Stimulated activated CD8-positive, alpha-beta memory T cell treated with anti-CD3 and anti-CD28 coated beads, Interleukin-12 subunit alpha, Interleukin-12 subunit beta, amount 100 ng/mL, for 4 hours (primary cell): ENCODE measurements around the gene ZNF689.

Experiments
- DNase-seq: peaks from one replicate; pipeline ENCODE4 v3.0.0-alpha.2; 2020; ENCODE audit warnings: low read depth

ZNF689 gene

DNA sequence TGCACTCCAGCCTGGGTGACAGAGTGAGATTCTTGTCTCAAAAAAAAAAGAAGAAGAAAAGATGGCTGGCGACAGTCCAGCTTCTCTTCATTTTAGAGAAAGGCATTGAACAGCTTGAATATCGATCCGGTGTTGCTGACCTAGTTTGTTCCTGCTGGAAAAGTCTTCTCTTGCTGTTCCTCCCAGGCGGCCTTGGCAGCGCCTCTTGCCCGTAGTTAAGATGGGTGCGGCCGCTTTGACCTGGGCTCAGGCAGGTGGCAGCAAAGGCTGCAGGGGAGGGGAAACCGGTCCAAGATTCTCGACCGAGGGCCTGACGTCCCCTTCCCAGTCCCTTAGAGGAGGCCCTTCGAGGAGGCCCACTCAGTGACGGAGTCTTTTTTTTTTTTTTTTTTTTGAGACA lies 48.2 kb downstream of the ZNF689 start:
- no peak for DNase-seq

DNA sequence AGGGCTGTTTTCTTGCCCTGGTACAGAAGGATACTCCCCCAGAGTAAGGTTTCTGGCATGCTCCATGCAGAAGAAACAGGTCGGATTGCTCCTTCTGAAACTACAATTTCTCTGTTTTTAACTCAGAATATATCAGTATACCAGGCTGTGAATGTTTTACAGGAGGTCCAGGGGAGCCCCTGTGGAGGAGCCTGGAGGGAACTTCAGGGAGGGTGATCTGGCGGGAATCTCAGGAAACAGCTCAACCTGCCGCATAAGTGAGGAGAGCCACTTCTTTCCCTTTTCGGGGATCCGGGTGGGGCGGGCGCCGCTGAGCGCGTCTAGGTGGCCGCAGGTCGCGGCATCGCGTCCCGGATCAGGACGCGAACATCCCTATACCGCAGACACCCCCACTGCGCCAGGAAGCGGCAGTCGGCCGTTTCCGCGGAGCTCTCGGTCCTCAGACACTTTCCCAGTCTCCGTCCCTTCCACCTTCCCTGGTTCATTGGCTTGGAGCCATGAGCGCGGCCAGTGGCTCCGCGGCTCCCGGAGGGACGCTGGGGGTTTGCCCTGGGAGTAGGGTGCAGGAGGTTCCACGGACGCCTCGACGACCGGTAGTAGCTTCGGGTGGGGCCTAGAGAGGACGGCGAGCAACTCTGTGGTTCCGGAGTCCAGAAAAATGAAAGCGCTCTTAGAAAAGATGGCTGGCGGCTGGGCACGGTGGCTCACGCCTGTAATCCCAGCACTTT lies 48.9 kb downstream of the ZNF689 start:
- no peak for DNase-seq

DNA sequence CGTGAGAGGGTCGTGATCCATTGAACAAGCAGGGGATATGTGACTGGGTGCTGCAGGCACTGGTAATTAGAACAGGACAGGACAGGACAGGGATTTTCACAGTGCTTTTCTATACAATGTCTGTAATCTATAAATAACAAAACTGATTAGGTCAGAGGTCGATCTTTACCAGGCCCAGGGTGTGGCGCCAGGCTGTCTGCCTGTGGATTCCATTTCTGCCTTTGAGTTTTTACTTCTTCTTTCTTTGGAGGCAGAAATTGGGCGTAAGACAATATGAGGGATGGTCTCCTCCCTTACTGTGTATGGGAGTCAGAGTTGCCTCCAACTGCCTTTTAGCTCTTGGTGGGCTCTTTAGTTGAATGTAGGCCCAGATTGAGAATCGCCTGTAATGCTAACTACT lies 50.5 kb downstream of the ZNF689 start:
- no peak for DNase-seq

DNA sequence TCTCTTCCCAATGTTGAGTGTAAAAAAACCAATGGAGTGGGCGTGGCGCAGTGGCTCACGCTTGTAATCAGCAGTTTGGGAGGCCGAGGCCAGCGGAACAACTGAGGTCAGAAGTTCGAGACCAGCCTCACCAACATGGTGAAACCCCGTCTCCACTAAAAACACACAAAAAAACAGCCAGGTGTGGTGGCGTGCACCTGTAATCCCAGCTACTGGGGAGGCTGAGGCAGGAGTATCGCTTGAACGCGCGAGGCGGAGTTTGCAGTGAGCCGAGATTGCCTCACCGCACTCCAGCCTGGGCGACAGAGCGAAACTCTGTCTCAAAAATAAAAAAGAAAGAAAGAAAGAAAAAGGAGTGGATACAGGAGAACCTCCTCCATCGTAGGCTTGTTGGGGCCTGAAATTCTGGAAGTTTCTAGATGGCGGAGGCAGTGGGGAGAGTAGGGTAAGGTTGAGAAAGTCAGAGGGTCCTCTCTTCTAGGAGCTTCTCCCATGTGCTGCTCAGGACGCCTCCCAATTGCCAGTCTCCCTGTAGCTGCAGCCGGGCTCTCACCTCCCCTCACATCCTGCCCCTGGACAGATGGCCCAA lies 51.3 kb downstream of the ZNF689 start:
- DNase-seq = no peak

DNA sequence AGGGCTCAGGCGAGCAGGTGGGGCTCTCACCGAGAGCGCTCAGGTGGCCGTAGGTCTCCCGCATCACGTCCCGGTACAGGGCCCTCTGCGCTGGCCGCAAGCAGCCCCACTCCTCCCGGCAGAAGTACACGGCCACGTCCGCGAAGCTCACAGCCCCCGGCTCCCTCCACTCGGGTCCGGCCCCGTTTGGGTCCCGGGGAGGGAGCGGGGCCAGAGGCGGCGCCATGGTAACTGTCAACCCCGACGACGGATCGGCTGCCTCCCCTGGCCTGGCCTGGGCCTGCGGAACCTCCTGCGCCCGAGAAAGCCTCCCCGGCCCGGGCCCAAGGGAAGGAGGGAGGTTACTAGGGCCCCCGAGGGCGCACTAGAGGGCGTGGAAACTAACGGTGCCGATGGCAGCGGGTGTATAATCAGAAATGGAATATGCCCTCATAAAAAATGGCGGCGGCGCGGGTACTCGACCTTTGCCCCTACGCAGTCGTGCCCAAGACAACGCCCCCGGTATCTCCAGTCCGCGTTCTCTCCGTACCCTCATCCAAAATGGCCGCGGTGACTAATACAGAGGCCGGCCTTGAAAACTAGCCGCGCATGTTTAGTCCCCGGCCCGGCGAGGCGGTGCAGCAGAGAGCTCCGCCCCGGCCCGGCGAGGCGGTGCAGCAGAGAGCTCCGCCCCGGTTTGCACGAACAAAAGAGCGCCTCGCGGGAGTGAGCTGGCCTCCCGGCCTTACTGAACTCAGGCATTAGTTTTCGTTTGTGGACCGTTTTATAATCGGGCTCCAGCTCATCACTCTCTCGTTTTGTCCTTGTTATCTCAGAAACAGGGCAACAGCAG lies 52.0 kb downstream of the ZNF689 start, which contains the start of gene ZNF764:
ZNF764 (minus strand) TSS at position 418 of the 832 bp plus-strand sequence; CDS start at position 226, 192 bp downstream.
- DNase-seq = peak; percentile 94

DNA sequence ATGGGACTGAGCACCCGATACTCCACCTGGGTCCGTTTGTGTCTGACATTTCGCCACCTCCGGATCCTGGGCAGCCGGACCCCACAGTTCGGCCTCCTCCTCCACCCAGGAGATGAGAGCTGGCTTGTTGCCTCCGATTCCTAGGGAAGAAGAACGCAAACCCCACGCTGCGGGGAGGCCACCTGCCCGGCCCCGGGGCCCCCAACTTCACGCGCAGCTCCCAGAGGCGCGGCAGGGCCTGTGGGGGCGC lies 52.6 kb downstream of the ZNF689 start:
- no peak for DNase-seq

DNA sequence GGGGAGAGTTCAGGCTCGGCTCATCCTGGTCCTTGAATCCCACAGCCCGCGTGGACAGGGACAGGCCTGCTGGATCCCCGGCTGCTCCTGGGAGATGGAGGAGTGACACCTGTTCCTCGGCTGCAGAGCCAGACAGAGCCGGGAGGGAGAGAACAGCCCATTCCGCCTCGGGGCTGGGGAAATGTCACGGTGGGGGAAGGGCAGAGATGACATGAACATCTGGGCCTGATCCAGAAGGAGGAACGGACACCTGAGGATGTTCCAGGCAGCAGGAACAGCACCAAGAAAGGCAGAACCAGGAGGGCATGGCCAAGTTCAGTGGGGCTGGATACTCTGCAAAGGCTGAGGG lies 54.1 kb downstream of the ZNF689 start:
- DNase-seq = no peak

DNA sequence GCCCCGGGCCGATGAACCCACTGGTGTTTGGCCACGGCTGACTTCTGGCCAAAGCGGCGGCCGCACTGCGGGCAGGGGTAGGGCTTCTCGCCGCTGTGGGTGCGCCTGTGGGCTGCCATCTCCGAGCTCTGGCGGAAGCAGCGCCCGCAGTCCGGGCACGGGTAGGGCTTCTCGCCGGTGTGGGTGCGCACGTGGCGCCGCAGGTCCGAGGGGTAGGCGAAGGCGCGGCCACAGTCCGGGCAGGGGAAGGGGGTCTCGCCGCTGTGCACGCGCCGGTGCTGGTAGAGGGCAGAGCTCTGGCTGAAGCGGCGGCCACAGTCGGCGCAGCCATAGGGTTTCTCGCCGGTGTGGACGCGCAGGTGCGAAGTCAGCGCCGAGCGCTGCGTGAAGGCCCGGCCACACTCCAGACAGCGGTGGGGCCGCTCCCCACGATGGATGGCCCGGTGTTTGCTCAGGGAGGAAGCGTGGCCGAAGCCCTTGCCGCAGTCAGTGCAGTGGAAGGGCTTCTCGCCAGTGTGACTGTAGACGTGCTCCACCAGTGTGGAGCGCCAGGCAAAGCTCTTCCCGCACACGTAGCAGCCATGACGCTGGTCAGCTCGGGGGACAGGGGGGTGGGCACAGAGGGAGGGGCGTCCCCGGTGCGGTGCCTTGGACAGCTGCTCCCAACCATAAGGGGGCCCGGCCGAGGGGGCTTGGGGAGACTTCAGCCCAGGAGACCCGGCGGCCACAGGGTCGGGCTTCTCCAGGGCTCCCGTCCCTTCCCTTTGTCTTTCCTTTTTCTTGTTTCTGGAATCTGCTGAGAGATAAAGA lies 54.7 kb downstream of the ZNF689 start:
- DNase-seq = no peak

DNA sequence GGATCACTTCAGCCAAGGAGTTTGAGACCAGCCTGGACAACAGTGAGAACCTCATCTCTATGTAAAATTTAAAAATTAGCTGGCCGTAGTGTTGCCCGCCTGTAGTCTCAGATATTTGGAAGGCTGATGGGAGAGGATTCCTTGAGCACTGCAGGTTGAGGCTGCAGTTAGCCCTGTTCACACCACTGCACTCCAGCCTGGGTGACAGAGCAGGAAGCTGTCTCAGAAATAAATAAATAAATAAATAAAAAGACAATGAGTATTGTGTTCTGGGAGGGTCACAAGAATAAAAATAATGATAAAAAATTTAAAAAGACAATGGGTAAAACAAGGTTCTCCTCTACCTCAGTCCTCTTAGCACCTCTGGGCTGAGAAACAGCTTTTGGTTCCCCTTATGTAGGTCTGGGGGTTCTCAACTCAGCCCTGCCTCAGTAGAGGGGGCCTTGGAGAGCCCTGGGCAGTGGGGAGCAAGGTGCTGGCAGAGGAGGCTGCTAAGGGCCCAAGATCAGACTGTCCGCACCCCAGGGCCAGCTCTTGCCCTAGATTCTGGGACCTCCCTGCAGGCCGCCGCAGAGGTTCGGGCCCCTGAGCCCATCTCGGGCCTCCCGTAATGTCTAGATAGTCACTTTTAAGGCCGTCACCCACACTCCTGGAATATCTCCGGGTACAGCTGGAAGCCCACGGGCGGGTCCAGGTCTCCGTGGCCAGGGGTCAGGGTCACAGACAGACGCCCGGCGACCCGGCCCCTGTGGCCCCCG lies 55.5 kb downstream of the ZNF689 start:
- no peak for DNase-seq

DNA sequence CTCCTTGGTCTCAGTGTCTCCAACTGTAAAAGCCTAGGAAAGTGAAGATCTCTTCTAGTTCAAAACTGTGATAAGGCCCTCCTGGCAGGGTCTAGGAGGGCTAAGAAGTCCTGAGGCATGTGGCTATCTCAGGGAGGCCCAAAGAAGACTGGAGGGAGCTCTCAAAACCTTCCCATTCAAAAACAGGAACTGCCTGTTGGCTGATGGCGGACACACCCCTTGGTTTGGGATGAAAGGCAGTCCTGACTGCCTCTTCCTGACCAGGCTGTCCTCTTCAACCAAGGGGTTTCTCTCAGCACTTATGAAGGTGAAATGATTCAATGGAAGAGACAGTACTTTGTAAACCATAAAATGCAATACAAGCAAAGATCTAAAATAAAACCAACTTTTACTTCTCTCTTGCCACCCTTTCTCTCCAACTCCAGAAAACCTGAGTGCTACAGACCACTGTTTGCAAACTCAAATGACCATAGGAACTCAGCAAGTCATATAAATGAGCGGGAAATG lies 56.7 kb downstream of the ZNF689 start:
- no peak for DNase-seq

DNA sequence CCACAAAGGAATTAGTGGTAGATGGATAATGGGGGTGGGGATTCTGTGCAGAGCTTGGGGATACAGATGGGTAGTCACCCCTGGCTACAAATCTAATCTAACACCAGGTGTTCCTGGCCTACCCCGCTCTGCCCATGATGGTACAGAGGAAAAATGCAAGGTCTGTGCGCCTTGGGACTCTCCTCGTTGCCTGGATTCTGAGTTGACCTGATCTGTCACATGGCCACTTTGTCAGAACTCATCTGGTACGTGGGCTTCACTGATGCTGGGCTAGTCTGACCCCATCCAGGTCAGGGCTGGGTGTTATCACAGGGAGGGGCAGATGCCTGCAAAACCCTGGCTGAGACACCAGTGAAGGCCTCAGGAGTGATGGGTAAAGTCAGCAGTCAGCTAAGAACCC lies 57.2 kb downstream of the ZNF689 start:
- DNase-seq = no peak
